ENCODE data around the gene MEMO1.
A peak's percentile ranks its signal among the peaks of the same experiment; 100 is the strongest.

The MEMO1 gene

DNA sequence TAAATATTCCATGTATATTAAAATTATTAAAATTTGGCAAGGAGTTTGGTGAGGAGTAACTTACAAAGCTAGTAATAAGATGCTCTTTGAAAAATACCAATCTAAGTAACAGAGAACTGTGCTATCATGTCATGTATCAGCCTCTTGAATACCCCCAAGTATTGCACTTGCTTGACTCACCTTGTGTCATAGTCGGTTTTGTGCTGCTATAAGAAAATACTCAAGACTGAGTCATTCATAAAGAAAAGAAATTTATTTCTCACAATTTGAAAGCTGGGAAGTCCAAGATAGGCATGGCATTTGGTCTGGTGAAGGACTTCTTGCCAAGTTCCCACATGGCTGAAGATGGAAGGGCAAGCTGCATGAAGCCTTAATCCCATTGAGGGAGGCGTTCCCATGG is 179.2 kb downstream of the MEMO1 start:
- TF ChIP-seq, protein P1, sequence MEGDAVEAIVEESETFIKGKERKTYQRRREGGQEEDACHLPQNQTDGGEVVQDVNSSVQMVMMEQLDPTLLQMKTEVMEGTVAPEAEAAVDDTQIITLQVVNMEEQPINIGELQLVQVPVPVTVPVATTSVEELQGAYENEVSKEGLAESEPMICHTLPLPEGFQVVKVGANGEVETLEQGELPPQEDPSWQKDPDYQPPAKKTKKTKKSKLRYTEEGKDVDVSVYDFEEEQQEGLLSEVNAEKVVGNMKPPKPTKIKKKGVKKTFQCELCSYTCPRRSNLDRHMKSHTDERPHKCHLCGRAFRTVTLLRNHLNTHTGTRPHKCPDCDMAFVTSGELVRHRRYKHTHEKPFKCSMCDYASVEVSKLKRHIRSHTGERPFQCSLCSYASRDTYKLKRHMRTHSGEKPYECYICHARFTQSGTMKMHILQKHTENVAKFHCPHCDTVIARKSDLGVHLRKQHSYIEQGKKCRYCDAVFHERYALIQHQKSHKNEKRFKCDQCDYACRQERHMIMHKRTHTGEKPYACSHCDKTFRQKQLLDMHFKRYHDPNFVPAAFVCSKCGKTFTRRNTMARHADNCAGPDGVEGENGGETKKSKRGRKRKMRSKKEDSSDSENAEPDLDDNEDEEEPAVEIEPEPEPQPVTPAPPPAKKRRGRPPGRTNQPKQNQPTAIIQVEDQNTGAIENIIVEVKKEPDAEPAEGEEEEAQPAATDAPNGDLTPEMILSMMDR (conservative IDR thresholded peaks at IDR 0.05): no peak
- TF ChIP-seq ZFX (IDR thresholded peaks at IDR 0.05): no peak
- no peak overlapping the region for H3K27ac ChIP-seq

DNA sequence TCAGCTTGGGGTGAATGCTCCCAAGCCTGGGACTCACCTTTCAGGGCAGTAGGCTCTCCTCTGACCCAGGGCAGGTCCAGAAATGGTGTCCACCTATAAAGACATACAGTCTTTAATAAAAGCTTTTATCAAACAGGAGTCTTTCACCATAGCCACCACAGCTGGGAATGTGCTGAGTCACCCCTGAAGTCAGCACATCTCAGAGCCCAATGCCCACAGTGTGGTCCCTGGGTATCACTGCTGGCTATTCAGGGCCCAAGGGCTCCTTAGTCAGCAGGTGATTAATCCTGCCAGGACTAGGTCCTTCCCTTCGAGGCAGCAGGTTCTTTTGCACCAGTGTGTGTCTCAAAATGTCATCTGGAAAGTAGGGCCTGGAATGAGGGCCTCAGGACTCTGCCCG is 181.9 kb downstream of the MEMO1 start:
- no peak overlapping the region for H3K27ac ChIP-seq

DNA sequence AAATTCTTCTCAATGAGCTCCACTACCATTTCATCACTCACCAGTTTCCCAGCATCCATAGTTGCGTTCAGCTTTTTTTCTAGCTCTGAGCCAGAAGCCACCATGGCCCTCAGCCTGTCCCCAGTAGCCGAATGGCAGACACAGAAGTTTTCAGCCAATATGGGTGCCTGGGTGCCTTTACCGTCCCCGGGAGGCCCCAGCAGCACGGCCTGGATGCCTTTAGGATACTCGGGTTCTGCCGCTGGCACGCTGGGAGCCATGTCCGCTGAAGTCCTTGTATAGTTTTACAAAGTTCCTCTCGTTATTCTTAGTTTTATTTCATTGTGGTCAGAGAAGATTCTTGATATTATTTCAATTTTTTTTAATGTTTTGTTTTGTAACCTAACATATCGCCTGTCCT is 187.2 kb downstream of the MEMO1 start:
- TF ChIP-seq, protein P1 (conservative IDR thresholded peaks at IDR 0.05): no peak
- no peak for TF ChIP-seq ZFX (IDR thresholded peaks at IDR 0.05)

More for the DNA sequence above, 181.9 kb downstream of the MEMO1 start:
- no peak for TF ChIP-seq ZFX (IDR thresholded peaks at IDR 0.05)
- TF ChIP-seq, protein P1 (conservative IDR thresholded peaks at IDR 0.05): no peak

DNA sequence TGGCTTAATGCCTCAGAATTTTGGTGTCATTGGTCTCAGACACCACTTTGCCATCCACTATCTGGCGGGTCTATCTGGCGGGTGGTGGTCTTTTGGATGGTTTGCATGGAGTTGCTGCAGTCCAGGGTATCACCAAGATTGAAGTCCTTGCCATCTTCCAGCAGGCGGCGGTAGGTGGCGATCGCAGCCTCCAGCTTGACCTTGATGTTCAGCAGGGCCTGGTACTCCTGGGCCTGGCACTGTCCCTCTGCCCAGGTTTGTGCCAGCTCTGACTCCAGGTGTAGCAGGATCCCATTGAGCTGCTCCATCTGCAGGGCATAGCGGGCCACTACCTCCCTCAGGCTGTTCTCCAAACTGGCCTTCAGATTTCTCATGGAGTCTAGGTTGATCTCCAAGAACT is 188.2 kb downstream of the MEMO1 start:
- H3K27ac ChIP-seq: no peak overlapping the region
- TF ChIP-seq, protein P1 (conservative IDR thresholded peaks at IDR 0.05): peak; percentile 65
- no peak for TF ChIP-seq ZFX (IDR thresholded peaks at IDR 0.05)

More for the DNA sequence above, 187.2 kb downstream of the MEMO1 start:
- no peak overlapping the region for H3K27ac ChIP-seq
